Measurements from ENCODE around the gene ATF3. TPM values are rescaled to one million over a fixed set of nuclear protein-coding genes. Genes with fewer than 3 reads are reported as not detected.

Gene ATF3
- total and polyA plus RNA-seq, 4 donors: 1.1 to 8.8 (median 5.5) TPM

DNA sequence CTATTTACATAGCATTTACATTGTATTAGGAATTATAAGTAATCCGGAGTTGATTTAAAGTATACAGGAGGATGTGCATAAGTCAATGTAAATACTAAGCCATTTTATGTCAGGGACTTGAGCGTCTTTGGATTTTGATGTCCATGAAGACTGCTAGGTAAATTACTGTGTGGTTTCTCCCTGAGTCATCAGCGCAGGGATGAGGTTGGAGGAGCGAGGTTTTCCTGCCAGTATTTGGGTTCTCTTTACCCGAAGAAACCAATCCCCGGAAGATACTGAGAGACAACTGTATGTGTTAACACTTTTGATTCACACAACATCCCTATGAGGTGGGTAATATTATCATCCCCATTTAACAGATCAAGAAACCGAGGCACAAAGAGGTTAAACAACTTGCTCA, 61.7 kb downstream of the ATF3 start:
- Histone ChIP-seq H3K4me3 (ENCODE audit: low read depth in 1 of 3, low read length in 3 of 3) (no peak overlapping the region), H3K9ac (ENCODE audit: low read depth in 1 of 2, low read length in 2 of 2) (no peak overlapping the region), H3K27ac (ENCODE audit: low read depth in 1 of 2, low read length in 2 of 2) (no peak overlapping the region), H3K27me3 (ENCODE audit: control insufficient read depth in 4 of 4, insufficient read depth in 4 of 4, low read length in 3 of 4) (peaks cover 0 to 2% (median 0%) of the 10 kb centered on the region in 4 donors), H3K36me3 (ENCODE audit: control insufficient read depth in 4 of 4, insufficient read depth in 3 of 4, low read depth in 1 of 4, low read length in 3 of 4) (no peaks in the 10 kb centered on the region), H3K9me3 (ENCODE audit: control insufficient read depth in 4 of 4, low read length in 3 of 4) (no peaks in the 10 kb centered on the region), H3K4me1 (ENCODE audit: control insufficient read depth in 4 of 4, insufficient read depth in 4 of 4, low read length in 3 of 4) (peaks cover 0 to 6% (median 3%) of the 10 kb centered on the region in 4 donors)
- TF ChIP-seq YY1 (IDR thresholded peaks at IDR 0.05): no peak
- TF ChIP-seq, protein P1, sequence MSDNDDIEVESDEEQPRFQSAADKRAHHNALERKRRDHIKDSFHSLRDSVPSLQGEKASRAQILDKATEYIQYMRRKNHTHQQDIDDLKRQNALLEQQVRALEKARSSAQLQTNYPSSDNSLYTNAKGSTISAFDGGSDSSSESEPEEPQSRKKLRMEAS (IDR thresholded peaks at IDR 0.05): no peak
- TF ChIP-seq RXRA (IDR thresholded peaks at IDR 0.05): no peak
- no peak for TF ChIP-seq NR2F2 (IDR thresholded peaks at IDR 0.05)
- TF ChIP-seq TAF1 (conservative IDR thresholded peaks at IDR 0.05): no peak
- TF ChIP-seq, protein P2, sequence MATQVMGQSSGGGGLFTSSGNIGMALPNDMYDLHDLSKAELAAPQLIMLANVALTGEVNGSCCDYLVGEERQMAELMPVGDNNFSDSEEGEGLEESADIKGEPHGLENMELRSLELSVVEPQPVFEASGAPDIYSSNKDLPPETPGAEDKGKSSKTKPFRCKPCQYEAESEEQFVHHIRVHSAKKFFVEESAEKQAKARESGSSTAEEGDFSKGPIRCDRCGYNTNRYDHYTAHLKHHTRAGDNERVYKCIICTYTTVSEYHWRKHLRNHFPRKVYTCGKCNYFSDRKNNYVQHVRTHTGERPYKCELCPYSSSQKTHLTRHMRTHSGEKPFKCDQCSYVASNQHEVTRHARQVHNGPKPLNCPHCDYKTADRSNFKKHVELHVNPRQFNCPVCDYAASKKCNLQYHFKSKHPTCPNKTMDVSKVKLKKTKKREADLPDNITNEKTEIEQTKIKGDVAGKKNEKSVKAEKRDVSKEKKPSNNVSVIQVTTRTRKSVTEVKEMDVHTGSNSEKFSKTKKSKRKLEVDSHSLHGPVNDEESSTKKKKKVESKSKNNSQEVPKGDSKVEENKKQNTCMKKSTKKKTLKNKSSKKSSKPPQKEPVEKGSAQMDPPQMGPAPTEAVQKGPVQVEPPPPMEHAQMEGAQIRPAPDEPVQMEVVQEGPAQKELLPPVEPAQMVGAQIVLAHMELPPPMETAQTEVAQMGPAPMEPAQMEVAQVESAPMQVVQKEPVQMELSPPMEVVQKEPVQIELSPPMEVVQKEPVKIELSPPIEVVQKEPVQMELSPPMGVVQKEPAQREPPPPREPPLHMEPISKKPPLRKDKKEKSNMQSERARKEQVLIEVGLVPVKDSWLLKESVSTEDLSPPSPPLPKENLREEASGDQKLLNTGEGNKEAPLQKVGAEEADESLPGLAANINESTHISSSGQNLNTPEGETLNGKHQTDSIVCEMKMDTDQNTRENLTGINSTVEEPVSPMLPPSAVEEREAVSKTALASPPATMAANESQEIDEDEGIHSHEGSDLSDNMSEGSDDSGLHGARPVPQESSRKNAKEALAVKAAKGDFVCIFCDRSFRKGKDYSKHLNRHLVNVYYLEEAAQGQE (IDR thresholded peaks at IDR 0.05): no peak
- TF ChIP-seq SP1 (IDR thresholded peaks at IDR 0.05): no peak
- DNase-seq (ENCODE audit: low spot score): no peak
- WGBS: 90% methylated on average over 7 of the region's 7 CpGs

Other genes starting within 250 kb of the ATF3 start
- gene PACC1, start 193.9 kb upstream of the ATF3 start, total RNA-seq: 1 to 10 TPM; 1.8 to 3.4 TPM
- 1 to 10 TPM; 1.4 to 1.7 TPM for gene PACC1, start 193.9 kb upstream of the ATF3 start, polyA plus RNA-seq
- gene NENF, start 175.8 kb upstream of the ATF3 start, total RNA-seq: 1 to 10 TPM; 6.6 to 9.8 TPM
- 10 to 100 TPM; 22.1 to 44.3 TPM for gene NENF, start 175.8 kb upstream of the ATF3 start, polyA plus RNA-seq
- gene BATF3, start 91.1 kb downstream of the ATF3 start, total RNA-seq: 1 to 10 TPM in 1 of 2 donors, under 1 TPM in 1; 0.93 to 1.0 TPM
- gene BATF3, start 91.1 kb downstream of the ATF3 start, polyA plus RNA-seq: under 1 TPM; 0.65 to 0.88 TPM
- 10 to 100 TPM; 17.2 to 31.3 TPM for gene NSL1, start 183.0 kb downstream of the ATF3 start, total RNA-seq
- gene NSL1, start 183.0 kb downstream of the ATF3 start, polyA plus RNA-seq: 10 to 100 TPM; 18.6 to 18.9 TPM
- 1 to 10 TPM; 6.6 to 8.1 TPM for gene TATDN3, start 183.1 kb downstream of the ATF3 start, total RNA-seq
- 1 to 10 TPM; 5.2 to 6.7 TPM for gene TATDN3, start 183.1 kb downstream of the ATF3 start, polyA plus RNA-seq
- under 1 TPM in 1 of 2 donors, not detected in 1; 0.28 TPM for gene SPATA45, start 238.9 kb downstream of the ATF3 start, total RNA-seq
- gene SPATA45, start 238.9 kb downstream of the ATF3 start, polyA plus RNA-seq: not detected
- 10 to 100 TPM in 1 of 2 donors, 1 to 10 TPM in 1; 3.8 to 14.6 TPM for gene FLVCR1, start 249.5 kb downstream of the ATF3 start, total RNA-seq
- gene FLVCR1, start 249.5 kb downstream of the ATF3 start, polyA plus RNA-seq: 1 to 10 TPM in 1 of 2 donors, under 1 TPM in 1; 0.85 to 1.1 TPM